Esophagus squamous epithelium (tissue), 4 donors: ENCODE measurements around the gene ERO1B.

Experiments
- CTCF ChIP-seq, 6 experiments: fragments of 450-650 bp in 4 of 6; fragments of 200-600 bp in 2 of 6; sonication (generic) in 2 of 6; IDR thresholded peaks; one replicate each; pipeline ENCODE4 v1.5.1; 2016 to 2019; ENCODE audit warnings: antibody characterized with exemption in 6 of 6, mild to moderate bottlenecking in 4 of 6, moderate library complexity in 4 of 6
- POLR2A ChIP-seq, 4 donors: fragments of 450-650 bp; IDR thresholded peaks; one replicate each; pipeline ENCODE4 v1.6.1; 2017; ENCODE audit warnings: antibody characterized with exemption in 4 of 4, mild to moderate bottlenecking in 4 of 4, moderate library complexity in 3 of 4

GRCh38 chr1:236176337-236177336 is 105.1 kb downstream of the ERO1B start:
- no peak for TF ChIP-seq POLR2A (IDR thresholded peaks at IDR 0.05)
- TF ChIP-seq CTCF (IDR thresholded peaks at IDR 0.05): no peak
